ENCODE measurements around the gene SUPT3H.
A peak's percentile ranks its signal among the peaks of the same experiment; 100 is the strongest.
"Not testable (repeated sequence)": the region's sequence is repeated elsewhere in the genome, so short reads cannot be mapped to it uniquely, and the experiment has no call there.

SUPT3H gene

GRCh38 chr6:44865184-44865583, 512.5 kb downstream of the SUPT3H start:
- not testable (repeated sequence) for FAIRE-seq; DNase-seq (ENCODE audit: insufficient read length, low spot score)

DNA sequence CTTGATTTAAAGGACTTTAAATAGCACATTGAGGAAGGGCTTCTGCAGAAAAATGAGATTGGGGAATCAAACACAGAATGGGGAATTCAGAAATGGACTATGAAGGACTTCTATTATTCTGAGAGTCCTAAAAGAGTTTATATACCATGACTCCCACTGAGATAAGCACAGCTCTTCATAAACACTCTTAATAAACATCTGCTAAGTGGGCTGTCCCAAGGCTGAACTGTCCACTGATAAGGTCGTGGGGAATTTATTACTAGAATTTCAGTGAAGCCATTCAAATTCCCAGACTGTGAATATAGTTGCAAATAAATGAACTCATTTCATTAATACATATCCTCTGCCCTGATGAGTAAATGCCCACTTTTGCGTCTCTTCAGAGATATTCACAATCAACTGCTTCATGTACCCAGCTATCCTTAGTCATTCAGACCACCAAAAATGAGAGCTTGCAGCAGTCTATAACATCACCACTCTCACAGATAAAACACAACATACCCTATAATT, 517.8 kb downstream of the SUPT3H start:
- no peak for FAIRE-seq

DNA sequence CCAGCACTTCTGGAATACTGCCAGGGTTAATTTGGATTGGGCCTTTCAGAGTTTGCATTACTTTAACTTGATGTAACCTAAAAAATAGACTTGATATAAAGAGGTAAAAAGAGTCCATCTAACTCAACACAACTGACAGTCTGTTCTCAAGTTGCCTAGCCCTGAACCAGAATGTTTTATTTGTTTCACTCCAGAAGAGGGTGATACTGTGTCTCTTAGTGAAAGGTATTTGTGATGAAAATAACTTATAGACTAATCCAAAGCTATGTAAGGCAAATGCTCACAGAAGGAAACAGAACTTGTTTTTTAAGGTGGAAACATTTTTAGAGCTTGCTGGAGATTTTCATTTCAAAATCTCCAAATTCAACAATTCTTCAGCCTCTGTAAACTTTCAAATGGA, 518.7 kb downstream of the SUPT3H start:
- no peak for FAIRE-seq

More for the DNA sequence above, 517.8 kb downstream of the SUPT3H start:
- DNase-seq (ENCODE audit: insufficient read length, low spot score), result no peak

GRCh38 chr6:44856479-44856878, 521.3 kb downstream of the SUPT3H start:
- DNase-seq (ENCODE audit: insufficient read length, low spot score) (no peak), FAIRE-seq (no peak)

More for the DNA sequence above, 518.7 kb downstream of the SUPT3H start:
- no peak for DNase-seq (ENCODE audit: insufficient read length, low spot score)

GRCh38 chr6:44855562-44856411, 521.9 kb downstream of the SUPT3H start:
- DNase-seq (ENCODE audit: insufficient read length, low spot score), result no peak
- peak; percentile 21 for FAIRE-seq

DNA sequence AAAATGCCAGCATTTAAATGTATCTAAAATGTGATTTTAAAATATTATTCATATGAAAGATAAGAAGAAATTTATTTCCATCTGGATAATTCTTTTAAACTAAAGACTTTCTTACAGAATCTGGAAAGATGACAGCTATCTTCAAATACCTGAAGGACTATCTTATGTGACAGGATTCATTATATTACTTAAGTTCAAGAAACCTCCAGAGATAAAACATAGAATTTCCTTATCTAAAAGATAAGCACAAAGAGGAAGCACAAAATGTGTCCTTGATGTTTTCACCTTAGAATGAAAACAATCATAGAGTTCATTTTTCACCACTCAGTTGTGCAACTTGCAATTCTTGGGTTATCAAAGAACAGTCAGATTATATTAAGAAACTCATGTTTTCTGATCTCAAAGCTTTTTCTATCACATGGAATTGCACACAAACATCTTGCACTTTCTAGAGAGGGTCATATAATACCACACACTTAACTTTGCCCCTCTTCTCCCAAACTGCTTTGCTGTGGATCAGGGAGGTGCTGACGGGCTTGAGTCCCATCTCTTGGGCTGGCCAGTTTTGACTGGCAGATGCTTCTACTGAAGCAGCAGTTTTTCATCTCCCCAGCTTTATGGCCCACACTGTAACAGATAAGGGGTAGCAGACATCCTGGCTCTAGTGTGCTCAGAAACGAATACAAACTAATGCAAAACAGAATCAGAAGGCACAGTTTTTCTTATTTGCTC, 522.9 kb downstream of the SUPT3H start:
- DNase-seq (ENCODE audit: insufficient read length, low spot score) (no peak), FAIRE-seq (no peak)

- no peak for FAIRE-seq
- DNase-seq (ENCODE audit: insufficient read length, low spot score), result no peak
These were observed 526.6 kb downstream of the SUPT3H start for GRCh38 chr6:44851176-44851575.

DNA sequence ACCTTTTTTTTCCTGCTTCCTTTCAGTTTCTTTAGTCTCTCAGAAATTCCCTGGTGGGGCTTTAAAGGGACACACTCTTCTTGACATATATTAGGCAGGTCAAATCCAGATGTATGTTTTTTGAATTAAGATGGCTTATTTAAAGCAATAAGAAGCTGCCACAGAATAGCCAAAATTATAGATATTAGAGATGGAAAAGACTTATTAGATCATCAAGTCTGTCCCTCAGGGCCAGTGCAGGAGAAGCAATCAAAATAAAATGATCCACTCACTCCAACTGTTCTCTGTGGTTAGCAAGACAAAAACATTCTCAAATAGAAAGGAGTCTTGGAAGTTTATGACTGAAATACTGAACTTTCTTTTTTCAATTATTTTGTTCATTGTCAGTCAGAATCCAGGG, 527.4 kb downstream of the SUPT3H start:
- no peak for DNase-seq (ENCODE audit: insufficient read length, low spot score)
- FAIRE-seq, result no peak

- no peak for DNase-seq (ENCODE audit: insufficient read length, low spot score)
- FAIRE-seq, result no peak
These were observed 527.9 kb downstream of the SUPT3H start for GRCh38 chr6:44849806-44850205.

DNA sequence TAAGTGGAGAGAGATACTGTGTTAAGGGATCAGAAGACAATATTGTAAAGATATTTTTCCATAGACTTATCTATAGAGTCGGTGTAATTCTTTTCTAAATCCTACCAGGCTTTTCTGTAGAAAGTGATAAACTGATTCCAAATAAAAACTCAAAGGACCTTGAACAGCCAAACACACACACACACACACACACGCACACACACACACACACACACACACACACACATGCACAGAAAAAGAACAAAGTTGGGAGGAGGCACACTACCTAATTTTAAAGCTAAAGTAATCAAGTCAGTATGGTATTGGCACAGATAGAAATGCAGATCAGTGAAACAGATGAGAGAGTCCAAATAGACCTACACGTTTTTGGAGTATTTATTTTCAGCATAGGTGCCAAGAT, 534.0 kb downstream of the SUPT3H start:
- DNase-seq (ENCODE audit: insufficient read length, low spot score) (no peak), FAIRE-seq (no peak)

DNA sequence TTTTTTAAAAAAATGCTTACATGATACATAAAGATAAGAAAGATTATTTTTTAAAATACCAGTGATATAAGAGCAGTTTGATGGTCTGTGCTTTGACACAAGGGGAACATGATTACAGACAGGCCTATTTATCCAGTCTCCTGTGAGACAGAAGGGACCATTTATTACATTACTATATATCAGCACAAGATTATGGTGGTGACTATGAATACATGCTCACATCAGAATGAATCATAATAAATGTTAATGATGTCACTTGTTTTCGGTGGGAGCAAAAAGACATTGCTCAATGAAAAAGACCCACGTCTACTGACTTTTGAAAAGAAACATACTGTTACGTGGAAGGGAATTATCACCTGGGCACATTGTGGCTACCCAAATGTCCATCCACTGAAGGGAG, 535.1 kb downstream of the SUPT3H start:
- FAIRE-seq, result no peak
- DNase-seq (ENCODE audit: insufficient read length, low spot score), result no peak

- no peak for DNase-seq (ENCODE audit: insufficient read length, low spot score)
- peak; percentile 35 for FAIRE-seq
These were observed 535.9 kb downstream of the SUPT3H start for GRCh38 chr6:44841829-44842228.

GRCh38 chr6:44837741-44838140, 540.0 kb downstream of the SUPT3H start:
- no peak for FAIRE-seq
- no peak for DNase-seq (ENCODE audit: insufficient read length, low spot score)

GRCh38 chr6:44837255-44837654, 540.5 kb downstream of the SUPT3H start:
- DNase-seq (ENCODE audit: insufficient read length, low spot score), result no peak
- no peak for FAIRE-seq

GRCh38 chr6:44833248-44833647, 544.5 kb downstream of the SUPT3H start:
- no peak for DNase-seq (ENCODE audit: insufficient read length, low spot score)
- FAIRE-seq, result peak; percentile 90

DNA sequence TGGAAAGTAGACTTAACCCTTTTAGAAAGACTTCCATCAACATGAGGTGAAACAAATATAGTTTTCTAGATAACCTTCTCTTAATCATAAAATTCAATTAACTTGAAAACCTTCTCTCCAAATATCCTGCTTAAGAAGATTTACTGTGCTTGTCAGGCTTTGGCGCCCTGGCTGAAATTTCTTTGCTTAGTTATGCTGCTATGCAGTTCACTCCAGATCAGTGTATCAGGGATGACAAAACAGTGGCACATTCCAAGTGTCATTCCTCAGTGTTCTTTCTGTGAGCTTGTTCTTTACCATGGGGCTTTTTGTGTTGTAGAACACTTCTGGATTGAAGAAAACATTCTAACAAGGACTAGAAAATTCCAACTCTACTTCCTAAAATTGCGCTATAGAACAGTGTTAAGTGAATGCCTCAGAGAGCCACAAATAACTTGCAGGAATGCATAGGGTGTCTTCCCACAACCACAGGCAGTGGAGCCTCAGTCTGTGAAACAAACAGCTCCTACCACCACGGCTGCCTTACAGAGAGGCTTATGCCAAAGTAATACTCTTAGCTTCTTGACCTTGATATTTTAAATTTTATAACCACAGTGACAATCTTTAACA, 546.6 kb downstream of the SUPT3H start:
- DNase-seq (ENCODE audit: insufficient read length, low spot score) (no peak), FAIRE-seq (peak; percentile 47)

DNA sequence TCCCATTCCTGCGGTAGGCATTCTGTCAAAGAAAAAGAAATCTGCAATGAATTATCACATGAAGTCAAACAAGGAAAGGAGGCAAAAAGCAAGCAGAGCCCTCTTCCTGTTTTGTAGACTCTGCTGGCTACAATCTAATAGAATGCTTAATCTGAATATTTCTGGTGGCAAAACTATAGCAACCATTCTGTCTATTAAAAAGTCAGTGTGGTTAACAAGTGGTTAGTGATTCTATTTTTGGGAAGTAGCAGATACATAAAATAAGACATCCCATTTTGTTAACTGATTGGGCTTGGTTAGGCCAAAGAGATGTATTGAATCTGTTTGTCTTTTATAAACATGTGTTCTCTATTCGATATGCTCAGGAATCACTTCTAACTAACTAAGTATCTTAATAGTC, 547.9 kb downstream of the SUPT3H start:
- FAIRE-seq (peak; percentile 45), DNase-seq (ENCODE audit: insufficient read length, low spot score) (no peak)

DNA sequence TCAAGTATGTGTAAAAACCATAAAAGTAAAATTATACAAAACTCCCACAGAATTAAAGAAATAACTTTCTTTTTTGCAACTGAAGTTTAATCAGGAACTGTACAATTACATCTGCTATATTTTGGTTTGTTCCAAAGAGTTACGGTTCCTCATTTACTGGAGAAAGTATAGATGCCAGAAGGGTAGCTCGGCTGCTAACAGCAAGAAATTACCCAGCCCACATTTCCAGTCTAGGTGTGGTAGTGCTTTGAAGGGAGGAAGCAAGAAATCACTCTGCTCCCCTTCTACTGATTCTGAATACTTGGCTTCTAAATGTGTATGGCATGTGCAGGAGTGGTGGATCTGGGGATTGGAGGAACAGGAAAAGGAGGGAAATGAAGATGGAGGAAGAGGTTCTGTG, 549.0 kb downstream of the SUPT3H start:
- DNase-seq (ENCODE audit: insufficient read length, low spot score) (no peak), FAIRE-seq (no peak)

GRCh38 chr6:44826025-44826676, 551.6 kb downstream of the SUPT3H start:
- FAIRE-seq (no peak), DNase-seq (ENCODE audit: insufficient read length, low spot score) (no peak)

- no peak for DNase-seq (ENCODE audit: insufficient read length, low spot score)
- no peak for FAIRE-seq
These were observed 552.5 kb downstream of the SUPT3H start for GRCh38 chr6:44825273-44825672.

GRCh38 chr6:44824567-44824966, 553.2 kb downstream of the SUPT3H start:
- FAIRE-seq, result no peak
- no peak for DNase-seq (ENCODE audit: insufficient read length, low spot score)

All from GM19239 (cell line).